D721Med (cell line): Measurements from ENCODE around the gene NRGN.
"Not testable (repeated sequence)": the region's sequence is repeated elsewhere in the genome, so short reads cannot be mapped to it uniquely, and the experiment has no call there.

ENCODE experiments used
- DNase-seq: peaks from one replicate; pipeline ENCODE4 v3.0.0; 2011; ENCODE audit warnings: low spot score; ENCODE audit not compliant: insufficient read length
- FAIRE-seq: peaks from 2 replicates; lab custom pipeline; 2011; peaks lifted over from hg19 to GRCh38; lab: Jason Lieb, UNC
- CTCF ChIP-seq: IDR thresholded peaks from 2 replicates; pipeline ENCODE4 v1.5.1; 2012; ENCODE audit warnings: mild to moderate bottlenecking, control low read depth; ENCODE audit not compliant: insufficient read depth; ENCODE audit errors: missing control alignments

Gene NRGN

GRCh38 chr11:124768914-124769313 lies 29.2 kb downstream of the NRGN start:
- FAIRE-seq (no peak), DNase-seq (no peak)
- TF ChIP-seq CTCF = no peak

GRCh38 chr11:124769806-124770774 lies 30.3 kb downstream of the NRGN start:
- TF ChIP-seq CTCF = no peak

GRCh38 chr11:124770959-124771358 lies 31.2 kb downstream of the NRGN start:
- DNase-seq, FAIRE-seq: not testable (repeated sequence)

More at GRCh38 chr11:124769806-124770774, 30.3 kb downstream of the NRGN start:
- DNase-seq (no peak), FAIRE-seq (no peak)

GRCh38 chr11:124776865-124777645 lies 37.3 kb downstream of the NRGN start:
- no peak for FAIRE-seq
- TF ChIP-seq CTCF = no peak
- DNase-seq = no peak

GRCh38 chr11:124778281-124778680 lies 38.5 kb downstream of the NRGN start:
- no peak for FAIRE-seq

GRCh38 chr11:124779568-124779967 lies 39.8 kb downstream of the NRGN start:
- no peak for FAIRE-seq
- no peak for TF ChIP-seq CTCF
- DNase-seq = no peak

More at GRCh38 chr11:124778281-124778680, 38.5 kb downstream of the NRGN start:
- no peak for DNase-seq
- TF ChIP-seq CTCF = no peak

GRCh38 chr11:124783002-124783401 lies 43.3 kb downstream of the NRGN start:
- no peak for TF ChIP-seq CTCF
- FAIRE-seq = no peak
- DNase-seq = no peak
